Activated CD4-positive, alpha-beta T cell treated with anti-CD3 and anti-CD28 coated beads for 24 hours (primary cell): ENCODE measurements around the gene TMEM179B.
"Not testable (repeated sequence)": the region's sequence is repeated elsewhere in the genome, so short reads cannot be mapped to it uniquely, and the experiment has no call there.

Experiments
- DNase-seq, 2 donors: peaks; one replicate each; pipeline ENCODE4 v3.0.0-alpha.2; 2020; ENCODE audit warnings: low read depth in 2 of 2

The TMEM179B gene

GRCh38 chr11:62788991-62789390, 1.8 kb downstream of the TMEM179B start:
- DNase-seq = no peak

GRCh38 chr11:62789576-62789975, 2.4 kb downstream of the TMEM179B start:
- no peak for DNase-seq

GRCh38 chr11:62791501-62792201, 4.4 kb downstream of the TMEM179B start, which contains the start of gene TMEM223:
Gene TMEM223 (minus strand): TSS chr11:62792006. CDS start chr11:62791994, 12 bp downstream.
- peak; percentile 85 to 87 for DNase-seq

GRCh38 chr11:62792202-62792575, 5.0 kb downstream of the TMEM179B start:
- DNase-seq = no peak

GRCh38 chr11:62794201-62794775, 7.1 kb downstream of the TMEM179B start:
- no peak for DNase-seq

- DNase-seq = no peak
Measured at GRCh38 chr11:62796281-62796680, 9.1 kb downstream of the TMEM179B start.

GRCh38 chr11:62799486-62799885, 12.3 kb downstream of the TMEM179B start:
- no peak for DNase-seq

- DNase-seq = no peak
Measured at GRCh38 chr11:62801071-62801470, 13.9 kb downstream of the TMEM179B start.

- no peak for DNase-seq
Measured at GRCh38 chr11:62804310-62805075, 17.3 kb downstream of the TMEM179B start.

GRCh38 chr11:62805076-62805892, 18.1 kb downstream of the TMEM179B start, which contains the start of gene NXF1:
Gene NXF1 (minus strand): TSS chr11:62805440. CDS start chr11:62805356, 84 bp downstream.
- DNase-seq = peak; percentile 92 to 93

- DNase-seq = no peak
Measured at GRCh38 chr11:62805961-62806441, 18.8 kb downstream of the TMEM179B start.

GRCh38 chr11:62806611-62807121, 19.5 kb downstream of the TMEM179B start:
- no peak for DNase-seq

- DNase-seq = no peak
Measured at GRCh38 chr11:62810748-62811147, 23.5 kb downstream of the TMEM179B start.

- no peak for DNase-seq
Measured at GRCh38 chr11:62811659-62812058, 24.5 kb downstream of the TMEM179B start.

- no peak for DNase-seq
Measured at GRCh38 chr11:62816557-62816956, 29.4 kb downstream of the TMEM179B start.

- DNase-seq = no peak
Measured at GRCh38 chr11:62817129-62817528, 29.9 kb downstream of the TMEM179B start.

GRCh38 chr11:62823677-62824076, 36.5 kb downstream of the TMEM179B start:
- no peak for DNase-seq

- not testable (repeated sequence) for DNase-seq
Measured at GRCh38 chr11:62828130-62828529, 40.9 kb downstream of the TMEM179B start.

- no peak for DNase-seq
Measured at GRCh38 chr11:62830904-62831519, 43.8 kb downstream of the TMEM179B start.

- peak; percentile 99 to 100 for DNase-seq
Measured at GRCh38 chr11:62831520-62832335, 44.5 kb downstream of the TMEM179B start, which contains the start of gene STX5. Gene STX5 (minus strand): TSS chr11:62832051. CDS start chr11:62831243, 808 bp downstream.
